Smooth muscle cell (in vitro differentiated cells): ENCODE measurements around the gene CDK16. TPM values are rescaled to one million over a fixed set of nuclear protein-coding genes. Genes with fewer than 3 reads are reported as not detected.

Experiments
- DNase-seq: peaks from one replicate; lab custom pipeline; 2025; ENCODE audit not compliant: unreplicated experiment; lab: John Stamatoyannopoulos, UW
- H2AFZ ChIP-seq: fragments of 200-600 bp; sonication (generic); 2 replicates; pipeline ENCODE4 v1.6.0; 2016; ENCODE audit warnings: antibody characterized with exemption, low read depth, mild to moderate bottlenecking
- H3F3A ChIP-seq: fragments of 200-600 bp; sonication (generic); 2 replicates; pipeline ENCODE4 v1.6.0; 2017; ENCODE audit warnings: antibody characterized with exemption, low read depth
- H3K27ac ChIP-seq: fragments of 200-600 bp; sonication (generic); 2 replicates; pipeline ENCODE4 v1.5.1; 2016; ENCODE audit warnings: low read depth, mild to moderate bottlenecking
- H3K27me3 ChIP-seq: fragments of 200-600 bp; sonication (generic); 2 replicates; pipeline ENCODE4 v1.6.1; 2016; ENCODE audit warnings: low read depth, mild to moderate bottlenecking
- H3K36me3 ChIP-seq: fragments of 200-600 bp; sonication (generic); 2 replicates; pipeline ENCODE4 v1.5.1; 2016; ENCODE audit warnings: low read depth
- H3K4me1 ChIP-seq: fragments of 200-600 bp; sonication (generic); 2 replicates; pipeline ENCODE4 v1.5.1; 2016; ENCODE audit warnings: low read depth
- H3K4me2 ChIP-seq: fragments of 200-600 bp; sonication (generic); 2 replicates; pipeline ENCODE4 v1.6.0; 2016; ENCODE audit warnings: mild to moderate bottlenecking
- H3K4me3 ChIP-seq: fragments of 200-600 bp; sonication (generic); 2 replicates; pipeline ENCODE4 v1.5.1; 2016; ENCODE audit warnings: mild to moderate bottlenecking
- H3K79me2 ChIP-seq: fragments of 200-600 bp; sonication (generic); 2 replicates; pipeline ENCODE4 v1.6.0; 2016; ENCODE audit warnings: low read depth, mild to moderate bottlenecking
- H3K9ac ChIP-seq: fragments of 200-600 bp; sonication (generic); 2 replicates; pipeline ENCODE4 v1.6.0; 2016; ENCODE audit warnings: low read depth
- H3K9me3 ChIP-seq: fragments of 200-600 bp; sonication (generic); replicated peaks from 2 replicates; pipeline ENCODE4 v1.5.1; 2016; ENCODE audit warnings: low read depth
- H4K20me1 ChIP-seq: fragments of 200-600 bp; sonication (generic); 2 replicates; pipeline ENCODE4 v1.6.0; 2016; ENCODE audit warnings: low read depth
- WGBS: methylation state at CpG from one replicate; pipeline ENCODE4 v1.1.7; 2016; ENCODE audit warnings: low lambda C conversion rate; 5-methylcytosine and 5-hydroxymethylcytosine counted together
- polyA plus RNA-seq: library from polyadenylated mRNA; unstranded; fragments of >200 nt; fragmentation: Nextera tagmentation; extraction: Ambion mirVana; gene quantifications from 2 replicates; pipeline ENCODE4 v1.2.1, GENCODE V29; 2016
- total RNA-seq: library from RNA; depleted of rRNA; stranded (reverse); fragments of >200 nt; gene quantifications from 2 replicates; pipeline ENCODE4 v1.2.3, GENCODE V29; 2014
- TF ChIP-seq, protein P1 (sequence below): fragments of 200-600 bp; sonication (generic); IDR thresholded peaks from 2 replicates; pipeline ENCODE4 v1.5.1; 2017; ENCODE audit warnings: borderline replicate concordance, mild to moderate bottlenecking, antibody characterized with exemption; ENCODE audit not compliant: insufficient read depth, poor library complexity, severe bottlenecking

The CDK16 gene
- total and polyA plus RNA-seq, 2 experiments from 2014 or later, result 176 to 269 TPM

DNA sequence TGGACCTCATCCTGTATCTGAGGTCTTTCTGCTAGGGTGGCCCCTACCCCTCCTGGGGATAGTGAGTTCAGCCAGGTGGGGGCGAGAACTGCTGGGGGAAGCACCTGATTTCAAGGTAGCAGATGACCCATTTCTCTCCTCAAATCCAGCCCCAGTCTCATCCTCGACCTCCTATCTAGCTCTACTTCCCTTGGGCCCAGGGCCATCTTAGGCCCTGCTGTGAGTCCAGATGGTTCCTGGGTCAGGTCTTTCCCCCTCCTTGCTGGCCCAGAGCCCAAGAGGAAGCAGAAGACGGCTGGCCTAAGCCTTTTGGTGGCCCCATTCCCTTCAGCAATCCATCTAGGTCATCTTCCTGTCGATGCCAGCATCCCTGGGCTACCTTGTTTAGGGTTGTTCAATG is 3.3 kb downstream of the CDK16 start:
- Histone ChIP-seq H3K79me2 (peaks cover 43% of the 10 kb centered on the region), H3K27ac (no peak overlapping the region), H3K36me3 (peaks cover 6% of the 10 kb centered on the region), H2AFZ (no peak overlapping the region), H3K4me3 (no peak overlapping the region), H3K9ac (no peak overlapping the region), H3K4me1 (peaks cover 14% of the 10 kb centered on the region), H3K27me3 (no peaks in the 10 kb centered on the region), H3K9me3 (no peaks in the 10 kb centered on the region), H3K4me2 (no peak overlapping the region), H3F3A (peaks cover 3% of the 10 kb centered on the region), H4K20me1 (peaks cover 54% of the 10 kb centered on the region)
- 96% methylated on average over 4 of the region's 4 CpGs for WGBS
- TF ChIP-seq, protein P1, sequence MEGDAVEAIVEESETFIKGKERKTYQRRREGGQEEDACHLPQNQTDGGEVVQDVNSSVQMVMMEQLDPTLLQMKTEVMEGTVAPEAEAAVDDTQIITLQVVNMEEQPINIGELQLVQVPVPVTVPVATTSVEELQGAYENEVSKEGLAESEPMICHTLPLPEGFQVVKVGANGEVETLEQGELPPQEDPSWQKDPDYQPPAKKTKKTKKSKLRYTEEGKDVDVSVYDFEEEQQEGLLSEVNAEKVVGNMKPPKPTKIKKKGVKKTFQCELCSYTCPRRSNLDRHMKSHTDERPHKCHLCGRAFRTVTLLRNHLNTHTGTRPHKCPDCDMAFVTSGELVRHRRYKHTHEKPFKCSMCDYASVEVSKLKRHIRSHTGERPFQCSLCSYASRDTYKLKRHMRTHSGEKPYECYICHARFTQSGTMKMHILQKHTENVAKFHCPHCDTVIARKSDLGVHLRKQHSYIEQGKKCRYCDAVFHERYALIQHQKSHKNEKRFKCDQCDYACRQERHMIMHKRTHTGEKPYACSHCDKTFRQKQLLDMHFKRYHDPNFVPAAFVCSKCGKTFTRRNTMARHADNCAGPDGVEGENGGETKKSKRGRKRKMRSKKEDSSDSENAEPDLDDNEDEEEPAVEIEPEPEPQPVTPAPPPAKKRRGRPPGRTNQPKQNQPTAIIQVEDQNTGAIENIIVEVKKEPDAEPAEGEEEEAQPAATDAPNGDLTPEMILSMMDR, result no peak
- no peak for DNase-seq

DNA sequence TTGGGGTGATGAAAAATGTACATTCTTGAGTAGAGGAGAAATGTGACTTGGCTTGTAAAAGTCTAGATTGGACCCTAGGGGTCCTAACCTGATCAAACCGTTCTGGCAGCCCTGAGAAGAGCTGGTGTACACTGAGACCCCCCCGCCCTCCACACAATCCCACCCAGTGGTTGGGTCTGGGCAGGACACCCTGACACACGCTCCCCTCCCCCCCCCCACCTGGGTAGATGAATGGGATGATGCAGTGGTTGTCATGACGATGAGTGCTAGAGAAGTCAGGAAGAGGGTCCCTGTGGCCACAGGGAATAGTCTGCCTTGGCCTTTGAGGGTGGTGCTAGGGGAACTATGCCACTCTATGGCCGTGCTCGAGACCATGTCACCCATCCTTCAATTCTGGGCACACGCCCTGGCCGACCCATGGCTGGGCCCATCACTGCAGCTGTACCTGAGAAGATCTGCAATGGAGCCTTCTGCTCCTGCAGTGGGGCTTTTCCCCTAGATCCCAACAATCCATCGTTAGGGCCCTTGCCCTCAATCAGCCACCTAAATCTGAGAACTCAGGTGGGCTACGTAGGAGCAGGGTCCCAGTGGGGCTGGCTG is 4.4 kb downstream of the CDK16 start:
- no peak overlapping the region for H3K4me2 ChIP-seq
- 99% methylated on average over 10 of the region's 10 CpGs for WGBS
- no peaks in the 10 kb centered on the region for H3F3A ChIP-seq
- no peaks in the 10 kb centered on the region for H3K9me3 ChIP-seq
- no peak for DNase-seq
- TF ChIP-seq, protein P1, result no peak
- peaks cover 43% of the 10 kb centered on the region for H3K79me2 ChIP-seq
- H3K9ac ChIP-seq, result no peak overlapping the region
- peaks cover 62% of the 10 kb centered on the region for H4K20me1 ChIP-seq
- H2AFZ ChIP-seq, result no peak overlapping the region
- H3K27ac ChIP-seq, result no peak overlapping the region
- peaks cover 12% of the 10 kb centered on the region for H3K4me1 ChIP-seq
- H3K4me3 ChIP-seq, result no peak overlapping the region
- H3K36me3 ChIP-seq, result peaks cover 6% of the 10 kb centered on the region
- H3K27me3 ChIP-seq, result no peaks in the 10 kb centered on the region

DNA sequence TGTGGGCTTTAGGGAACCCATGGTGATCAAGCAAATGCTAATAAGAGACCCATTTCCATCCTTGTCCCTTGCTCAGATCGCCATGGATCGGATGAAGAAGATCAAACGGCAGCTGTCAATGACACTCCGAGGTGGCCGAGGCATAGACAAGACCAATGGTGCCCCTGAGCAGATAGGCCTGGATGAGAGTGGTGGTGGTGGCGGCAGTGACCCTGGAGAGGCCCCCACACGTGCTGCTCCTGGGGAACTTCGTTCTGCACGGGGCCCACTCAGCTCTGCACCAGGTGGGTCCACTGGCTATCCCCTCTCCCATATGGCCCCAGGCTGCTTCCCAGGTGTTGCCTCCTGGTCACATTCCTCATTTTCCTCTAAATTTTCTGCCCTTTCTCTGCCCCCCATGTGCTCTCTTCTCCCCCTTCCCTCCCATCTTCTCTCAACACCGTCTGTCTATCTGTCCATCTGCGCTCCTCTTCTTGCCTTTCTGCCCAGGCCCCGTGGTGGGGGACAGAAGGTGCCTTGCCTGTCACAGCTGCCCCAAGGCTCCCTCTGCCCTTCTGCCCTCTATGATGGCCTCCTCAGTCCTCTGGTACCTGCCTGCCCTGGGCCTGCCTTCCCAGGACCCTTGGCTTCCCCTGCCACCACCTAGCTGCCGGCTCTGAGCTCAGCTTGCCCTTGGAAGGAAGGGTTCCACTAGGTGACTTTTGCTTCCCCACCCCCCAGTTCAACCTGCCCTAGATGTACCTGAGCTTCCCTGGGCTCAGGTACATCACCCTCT is 5.2 kb downstream of the CDK16 start:
- no peak overlapping the region for H3K4me3 ChIP-seq
- H3K27me3 ChIP-seq, result no peaks in the 10 kb centered on the region
- peaks cover 6% of the 10 kb centered on the region for H3K36me3 ChIP-seq
- peaks cover 12% of the 10 kb centered on the region for H3K4me1 ChIP-seq
- 97% methylated on average over 13 of the region's 13 CpGs for WGBS
- H3K4me2 ChIP-seq, result no peak overlapping the region
- no peak overlapping the region for H2AFZ ChIP-seq
- peaks cover 42% of the 10 kb centered on the region for H3K79me2 ChIP-seq
- no peak overlapping the region for H3K27ac ChIP-seq
- H3F3A ChIP-seq, result no peaks in the 10 kb centered on the region
- H3K9me3 ChIP-seq, result no peaks in the 10 kb centered on the region
- TF ChIP-seq, protein P1, result no peak
- no peak for DNase-seq
- peaks cover 62% of the 10 kb centered on the region for H4K20me1 ChIP-seq
- H3K9ac ChIP-seq, result no peak overlapping the region
